Measurements from ENCODE around the gene TEPSIN. TPM values are rescaled to one million over a fixed set of nuclear protein-coding genes. Genes with fewer than 3 reads are reported as not detected.

Gene TEPSIN
- total RNA-seq, 2 donors from 2014 or later, result 12.3 to 14.3 TPM

DNA sequence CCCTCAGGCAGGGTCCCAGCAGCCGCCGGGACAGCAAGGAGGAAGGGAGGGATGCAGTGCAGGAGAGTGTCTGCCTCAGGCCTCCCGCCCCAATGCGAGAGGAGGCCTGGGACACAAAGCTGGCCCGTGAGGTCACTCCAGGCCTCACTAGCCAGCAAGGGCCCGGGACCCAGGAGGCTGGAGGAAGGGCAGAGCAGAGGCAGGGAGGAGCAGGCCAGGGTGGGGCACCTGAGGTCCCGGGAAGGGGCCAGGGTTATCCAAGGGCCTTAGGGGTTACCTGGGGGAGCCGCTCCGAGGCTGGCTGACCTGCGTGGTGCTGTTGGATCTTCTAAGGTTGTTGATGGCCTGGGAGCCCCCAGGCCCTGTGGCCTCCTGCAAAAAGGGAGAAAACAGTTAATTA lies 30.2 kb downstream of the TEPSIN start:
- H3K4me3 ChIP-seq, result no peak overlapping the region
- no peak for DNase-seq (ENCODE audit: low spot score)
- TF ChIP-seq, protein P1, sequence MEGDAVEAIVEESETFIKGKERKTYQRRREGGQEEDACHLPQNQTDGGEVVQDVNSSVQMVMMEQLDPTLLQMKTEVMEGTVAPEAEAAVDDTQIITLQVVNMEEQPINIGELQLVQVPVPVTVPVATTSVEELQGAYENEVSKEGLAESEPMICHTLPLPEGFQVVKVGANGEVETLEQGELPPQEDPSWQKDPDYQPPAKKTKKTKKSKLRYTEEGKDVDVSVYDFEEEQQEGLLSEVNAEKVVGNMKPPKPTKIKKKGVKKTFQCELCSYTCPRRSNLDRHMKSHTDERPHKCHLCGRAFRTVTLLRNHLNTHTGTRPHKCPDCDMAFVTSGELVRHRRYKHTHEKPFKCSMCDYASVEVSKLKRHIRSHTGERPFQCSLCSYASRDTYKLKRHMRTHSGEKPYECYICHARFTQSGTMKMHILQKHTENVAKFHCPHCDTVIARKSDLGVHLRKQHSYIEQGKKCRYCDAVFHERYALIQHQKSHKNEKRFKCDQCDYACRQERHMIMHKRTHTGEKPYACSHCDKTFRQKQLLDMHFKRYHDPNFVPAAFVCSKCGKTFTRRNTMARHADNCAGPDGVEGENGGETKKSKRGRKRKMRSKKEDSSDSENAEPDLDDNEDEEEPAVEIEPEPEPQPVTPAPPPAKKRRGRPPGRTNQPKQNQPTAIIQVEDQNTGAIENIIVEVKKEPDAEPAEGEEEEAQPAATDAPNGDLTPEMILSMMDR (IDR thresholded peaks at IDR 0.05), result no peak
- H3K27me3 ChIP-seq, result no peaks in the 10 kb centered on the region
- H3K27ac ChIP-seq, result no peak overlapping the region
- H3K36me3 ChIP-seq, result no peaks in the 10 kb centered on the region
- H3K4me1 ChIP-seq, result no peaks in the 10 kb centered on the region
- no peaks in the 10 kb centered on the region for H3K9me3 ChIP-seq

- TF ChIP-seq, protein P1 (IDR thresholded peaks at IDR 0.05), result no peak
Observed at GRCh38 chr17:81207610-81208581, 31.0 kb downstream of the TEPSIN start.

GRCh38 chr17:81206657-81207056 lies 32.2 kb downstream of the TEPSIN start:
- H3K27me3 ChIP-seq, result no peaks in the 10 kb centered on the region
- H3K4me1 ChIP-seq, result no peaks in the 10 kb centered on the region
- no peaks in the 10 kb centered on the region for H3K9me3 ChIP-seq
- DNase-seq (ENCODE audit: low spot score), result no peak
- no peaks in the 10 kb centered on the region for H3K36me3 ChIP-seq
- TF ChIP-seq, protein P1 (IDR thresholded peaks at IDR 0.05), result no peak
- no peak overlapping the region for H3K4me3 ChIP-seq
- no peak overlapping the region for H3K27ac ChIP-seq

More at GRCh38 chr17:81207610-81208581, 31.0 kb downstream of the TEPSIN start:
- no peak for DNase-seq (ENCODE audit: low spot score)
- H3K36me3 ChIP-seq, result no peaks in the 10 kb centered on the region
- no peaks in the 10 kb centered on the region for H3K27me3 ChIP-seq
- no peak overlapping the region for H3K4me3 ChIP-seq
- H3K9me3 ChIP-seq, result no peaks in the 10 kb centered on the region
- H3K4me1 ChIP-seq, result no peaks in the 10 kb centered on the region
- H3K27ac ChIP-seq, result no peak overlapping the region

DNA sequence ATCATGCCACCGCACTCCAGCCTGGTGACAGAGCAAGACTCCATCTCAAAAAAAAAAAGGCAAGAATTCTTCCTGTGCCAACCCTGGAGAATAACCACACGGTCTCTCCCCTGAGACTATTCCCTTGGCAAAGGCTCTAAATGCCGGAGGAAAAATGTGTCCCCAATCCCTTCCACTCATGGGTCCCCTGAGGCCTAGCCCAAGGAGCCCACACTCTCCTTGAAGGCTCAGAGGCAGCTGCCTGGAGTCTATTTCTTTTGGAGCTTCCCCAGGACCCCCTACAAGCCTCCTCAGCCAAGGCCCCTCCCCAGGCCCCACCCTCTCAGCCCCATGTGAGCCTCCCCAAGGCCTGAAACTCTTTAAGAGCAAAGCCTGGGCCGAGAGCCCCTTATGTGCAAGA lies 32.7 kb downstream of the TEPSIN start:
- Histone ChIP-seq H3K36me3 (no peaks in the 10 kb centered on the region), H3K4me1 (no peaks in the 10 kb centered on the region), H3K4me3 (no peak overlapping the region), H3K9me3 (no peaks in the 10 kb centered on the region), H3K27ac (no peak overlapping the region), H3K27me3 (no peaks in the 10 kb centered on the region)
- TF ChIP-seq, protein P1 (IDR thresholded peaks at IDR 0.05), result no peak
- no peak for DNase-seq (ENCODE audit: low spot score)

DNA sequence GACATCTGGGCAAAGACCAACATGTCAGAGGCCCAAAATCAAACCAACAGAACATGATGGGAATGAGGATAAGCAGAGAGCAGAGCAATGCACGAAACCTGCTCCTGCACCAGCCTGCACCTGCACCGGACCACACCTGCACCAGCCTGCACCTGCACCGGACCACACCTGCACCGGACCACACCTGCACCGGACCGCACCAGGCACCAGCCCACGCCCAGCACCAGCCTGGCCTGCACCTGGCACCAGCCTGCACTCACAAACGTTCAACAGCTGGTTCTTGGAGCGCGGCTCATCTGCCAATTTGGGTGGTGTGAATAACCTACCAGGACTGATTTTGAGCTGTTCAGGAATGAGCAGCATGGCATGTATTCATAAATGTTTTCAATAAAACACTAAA lies 34.3 kb downstream of the TEPSIN start:
- no peak overlapping the region for H3K27ac ChIP-seq
- TF ChIP-seq, protein P1 (IDR thresholded peaks at IDR 0.05), result no peak
- no peaks in the 10 kb centered on the region for H3K36me3 ChIP-seq
- H3K27me3 ChIP-seq, result no peaks in the 10 kb centered on the region
- H3K4me3 ChIP-seq, result no peak overlapping the region
- peaks cover 0 to 9% of the 10 kb centered on the region in 2 donors for H3K4me1 ChIP-seq
- no peaks in the 10 kb centered on the region for H3K9me3 ChIP-seq
- no peak for DNase-seq (ENCODE audit: low spot score)

All from right atrium auricular region (tissue), 2 donors.